ENCODE results near the gene OR51I2. TPM values are rescaled to one million over a fixed set of nuclear protein-coding genes. Genes with fewer than 3 reads are reported as not detected.

OR51I2 gene
- total and polyA plus RNA-seq, 9 of the 15 experiments (the other 6 are each of a cell fraction or from before 2014, with no cell fraction given): 0.06 to 0.61 (median 0.07) TPM; not detected in 6

DNA sequence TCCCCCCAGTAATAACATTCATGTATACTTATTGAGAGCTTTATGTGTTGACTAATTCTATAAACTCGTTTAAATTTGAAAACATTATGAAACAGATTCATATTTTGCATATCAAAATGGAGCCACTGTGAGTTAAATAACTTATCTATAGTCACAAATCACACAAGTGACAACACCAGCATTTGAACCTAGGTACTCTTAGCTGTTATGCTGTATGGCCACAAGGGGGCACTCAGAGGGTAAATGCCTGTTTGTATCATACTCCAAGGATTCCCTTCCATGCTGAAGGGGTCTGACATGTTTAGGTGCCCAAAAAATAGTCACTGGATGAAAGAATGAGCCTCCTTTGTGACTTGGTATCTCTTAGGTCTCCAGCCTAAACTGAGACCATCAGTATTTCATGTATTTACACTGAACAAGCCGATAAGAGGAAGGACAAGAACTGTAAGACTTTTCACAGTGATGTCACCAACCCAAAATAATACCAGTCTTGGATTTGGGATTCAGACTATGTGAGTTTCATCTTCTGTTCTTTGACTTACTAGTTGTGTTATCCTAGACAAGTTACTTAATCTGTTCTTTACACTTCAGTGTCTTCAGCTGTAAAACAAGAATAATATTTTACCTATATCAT, 27.2 kb downstream of the OR51I2 start (continued):
- TF ChIP-seq POLR3A (IDR thresholded peaks at IDR 0.05; ENCODE audit: borderline replicate concordance, extremely low read depth, insufficient read depth, insufficient read length): no peak
- TF ChIP-seq NFATC3 (IDR thresholded peaks at IDR 0.05): no peak
- no peak for TF ChIP-seq COPS2 (conservative IDR thresholded peaks at IDR 0.05)
- no peak for TF ChIP-seq HNRNPK (IDR thresholded peaks at IDR 0.05; ENCODE audit: low read depth, low read length, poor library complexity, severe bottlenecking)
- TF ChIP-seq FUS (optimal IDR thresholded peaks at IDR 0.05; ENCODE audit: low read depth, low read length): no peak
- TF ChIP-seq NR1H2 (CRISPR knock-in tag; IDR thresholded peaks at IDR 0.05): no peak
- TF ChIP-seq, protein P1, sequence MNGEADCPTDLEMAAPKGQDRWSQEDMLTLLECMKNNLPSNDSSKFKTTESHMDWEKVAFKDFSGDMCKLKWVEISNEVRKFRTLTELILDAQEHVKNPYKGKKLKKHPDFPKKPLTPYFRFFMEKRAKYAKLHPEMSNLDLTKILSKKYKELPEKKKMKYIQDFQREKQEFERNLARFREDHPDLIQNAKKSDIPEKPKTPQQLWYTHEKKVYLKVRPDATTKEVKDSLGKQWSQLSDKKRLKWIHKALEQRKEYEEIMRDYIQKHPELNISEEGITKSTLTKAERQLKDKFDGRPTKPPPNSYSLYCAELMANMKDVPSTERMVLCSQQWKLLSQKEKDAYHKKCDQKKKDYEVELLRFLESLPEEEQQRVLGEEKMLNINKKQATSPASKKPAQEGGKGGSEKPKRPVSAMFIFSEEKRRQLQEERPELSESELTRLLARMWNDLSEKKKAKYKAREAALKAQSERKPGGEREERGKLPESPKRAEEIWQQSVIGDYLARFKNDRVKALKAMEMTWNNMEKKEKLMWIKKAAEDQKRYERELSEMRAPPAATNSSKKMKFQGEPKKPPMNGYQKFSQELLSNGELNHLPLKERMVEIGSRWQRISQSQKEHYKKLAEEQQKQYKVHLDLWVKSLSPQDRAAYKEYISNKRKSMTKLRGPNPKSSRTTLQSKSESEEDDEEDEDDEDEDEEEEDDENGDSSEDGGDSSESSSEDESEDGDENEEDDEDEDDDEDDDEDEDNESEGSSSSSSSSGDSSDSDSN (IDR thresholded peaks at IDR 0.05; ENCODE audit: borderline replicate concordance in 1 of 2, low read depth in 2 of 2, low read length in 2 of 2): no peak
- TF ChIP-seq ZNF165 (CRISPR knock-in tag; IDR thresholded peaks at IDR 0.05; ENCODE audit: borderline replicate concordance): no peak
- TF ChIP-seq NFXL1 (CRISPR knock-in tag; IDR thresholded peaks at IDR 0.05): no peak
- TF ChIP-seq BMI1 (IDR thresholded peaks at IDR 0.05; ENCODE audit: low read length): no peak
- no peak for TF ChIP-seq NCOR1 (IDR thresholded peaks at IDR 0.05)
- TF ChIP-seq ZFP1 (CRISPR knock-in tag; IDR thresholded peaks at IDR 0.05): no peak
- no peak for TF ChIP-seq HMG20A (CRISPR knock-in tag; conservative IDR thresholded peaks at IDR 0.05)
- no peak for TF ChIP-seq STAT5B (CRISPR knock-in tag; IDR thresholded peaks at IDR 0.05)
- TF ChIP-seq, protein P2, sequence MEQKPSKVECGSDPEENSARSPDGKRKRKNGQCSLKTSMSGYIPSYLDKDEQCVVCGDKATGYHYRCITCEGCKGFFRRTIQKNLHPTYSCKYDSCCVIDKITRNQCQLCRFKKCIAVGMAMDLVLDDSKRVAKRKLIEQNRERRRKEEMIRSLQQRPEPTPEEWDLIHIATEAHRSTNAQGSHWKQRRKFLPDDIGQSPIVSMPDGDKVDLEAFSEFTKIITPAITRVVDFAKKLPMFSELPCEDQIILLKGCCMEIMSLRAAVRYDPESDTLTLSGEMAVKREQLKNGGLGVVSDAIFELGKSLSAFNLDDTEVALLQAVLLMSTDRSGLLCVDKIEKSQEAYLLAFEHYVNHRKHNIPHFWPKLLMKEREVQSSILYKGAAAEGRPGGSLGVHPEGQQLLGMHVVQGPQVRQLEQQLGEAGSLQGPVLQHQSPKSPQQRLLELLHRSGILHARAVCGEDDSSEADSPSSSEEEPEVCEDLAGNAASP (IDR thresholded peaks at IDR 0.05): no peak
- TF ChIP-seq CREBBP (IDR thresholded peaks at IDR 0.05; ENCODE audit: low read depth, low read length): no peak
- no peak for TF ChIP-seq KDM1A (IDR thresholded peaks at IDR 0.05)
- TF ChIP-seq, protein P3, sequence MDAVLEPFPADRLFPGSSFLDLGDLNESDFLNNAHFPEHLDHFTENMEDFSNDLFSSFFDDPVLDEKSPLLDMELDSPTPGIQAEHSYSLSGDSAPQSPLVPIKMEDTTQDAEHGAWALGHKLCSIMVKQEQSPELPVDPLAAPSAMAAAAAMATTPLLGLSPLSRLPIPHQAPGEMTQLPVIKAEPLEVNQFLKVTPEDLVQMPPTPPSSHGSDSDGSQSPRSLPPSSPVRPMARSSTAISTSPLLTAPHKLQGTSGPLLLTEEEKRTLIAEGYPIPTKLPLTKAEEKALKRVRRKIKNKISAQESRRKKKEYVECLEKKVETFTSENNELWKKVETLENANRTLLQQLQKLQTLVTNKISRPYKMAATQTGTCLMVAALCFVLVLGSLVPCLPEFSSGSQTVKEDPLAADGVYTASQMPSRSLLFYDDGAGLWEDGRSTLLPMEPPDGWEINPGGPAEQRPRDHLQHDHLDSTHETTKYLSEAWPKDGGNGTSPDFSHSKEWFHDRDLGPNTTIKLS (IDR thresholded peaks at IDR 0.05; ENCODE audit: borderline replicate concordance, low read depth): no peak
- no peak for TF ChIP-seq ADNP (tag; IDR thresholded peaks at IDR 0.05)
- TF ChIP-seq, protein P4, sequence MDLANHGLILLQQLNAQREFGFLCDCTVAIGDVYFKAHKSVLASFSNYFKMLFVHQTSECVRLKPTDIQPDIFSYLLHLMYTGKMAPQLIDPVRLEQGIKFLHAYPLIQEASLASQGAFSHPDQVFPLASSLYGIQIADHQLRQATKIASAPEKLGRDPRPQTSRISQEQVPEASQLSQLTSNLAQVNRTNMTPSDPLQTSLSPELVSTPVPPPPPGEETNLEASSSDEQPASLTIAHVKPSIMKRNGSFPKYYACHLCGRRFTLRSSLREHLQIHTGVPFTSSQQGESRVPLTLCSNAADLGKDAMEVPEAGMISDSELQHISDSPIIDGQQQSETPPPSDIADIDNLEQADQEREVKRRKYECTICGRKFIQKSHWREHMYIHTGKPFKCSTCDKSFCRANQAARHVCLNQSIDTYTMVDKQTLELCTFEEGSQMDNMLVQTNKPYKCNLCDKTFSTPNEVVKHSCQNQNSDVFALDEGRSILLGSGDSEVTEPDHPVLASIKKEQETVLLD (IDR thresholded peaks at IDR 0.05): no peak
- no peak for TF ChIP-seq TCF3 (CRISPR knock-in tag; IDR thresholded peaks at IDR 0.05)
- no peak for TF ChIP-seq CHD2 (IDR thresholded peaks at IDR 0.05; ENCODE audit: low read depth, low read length)
- TF ChIP-seq HDAC6 (IDR thresholded peaks at IDR 0.05; ENCODE audit: low read depth, low read length): no peak
- TF ChIP-seq MTA3 (IDR thresholded peaks at IDR 0.05; ENCODE audit: borderline replicate concordance): no peak
